H1 (cell line): Measurements from ENCODE around the gene VSNL1. TPM values are rescaled to one million over a fixed set of nuclear protein-coding genes. Genes with fewer than 3 reads are reported as not detected.

Source experiments
- CTCF ChIA-PET: fragments of 300-600 bp; sonication (Branson Sonifier 250); formaldehyde crosslinking; loops from one replicate; lab custom pipeline; 2021; ENCODE audit not compliant: partially characterized antibody; lab: Charles Lee
- POLR2A ChIA-PET: fragments of 300-600 bp; sonication (Branson Sonifier 250); formaldehyde crosslinking; loops from one replicate; lab custom pipeline; 2021; ENCODE audit warnings: inconsistent platforms; ENCODE audit not compliant: partially characterized antibody; lab: Charles Lee
- DNase-seq, 2 experiments: peaks; one replicate each; pipeline versions ENCODE4 v3.0.0 to v3.0.0-alpha.2; 2010 to 2022; ENCODE audit warnings: low spot score in 2 of 2, low read depth in 1 of 2, mixed read lengths in 1 of 2
- FAIRE-seq: peaks from 2 replicates; lab custom pipeline; 2011; peaks lifted over from hg19 to GRCh38; lab: Jason Lieb, UNC
- H2AFZ ChIP-seq: 2 replicates; pipeline ENCODE4 v1.8.1; 2012; ENCODE audit warnings: low read length, inconsistent platforms
- H2AK5ac ChIP-seq: 2 replicates; pipeline ENCODE4 v1.6.1; 2013; ENCODE audit warnings: low read depth, low read length
- H2BK120ac ChIP-seq: replicated peaks from 2 replicates; pipeline ENCODE3; 2013; ENCODE audit warnings: low read depth, low read length, inconsistent platforms
- H2BK12ac ChIP-seq: 2 replicates; pipeline ENCODE4 v1.6.1; 2013; ENCODE audit warnings: low read depth, low read length
- H2BK15ac ChIP-seq: 2 replicates; pipeline ENCODE4 v1.6.1; 2013; ENCODE audit warnings: low read length
- H2BK20ac ChIP-seq: 2 replicates; pipeline ENCODE4 v1.6.1; 2013; ENCODE audit warnings: low read length
- H2BK5ac ChIP-seq: 2 replicates; pipeline ENCODE4 v1.6.1; 2013; ENCODE audit warnings: low read depth, low read length
- H3K14ac ChIP-seq: 2 replicates; pipeline ENCODE4 v1.6.1; 2013; ENCODE audit warnings: inconsistent platforms; ENCODE audit not compliant: insufficient read length
- H3K18ac ChIP-seq: 2 replicates; pipeline ENCODE4 v1.6.1; 2013; ENCODE audit warnings: low read length; ENCODE audit errors: extremely low read depth
- H3K23ac ChIP-seq: 2 replicates; pipeline ENCODE4 v1.6.1; 2013; ENCODE audit warnings: inconsistent platforms; ENCODE audit not compliant: insufficient read length
- H3K23me2 ChIP-seq: 2 replicates; pipeline ENCODE4 v1.6.1; 2013; ENCODE audit warnings: low read depth, low read length
- H3K27ac ChIP-seq: 2 replicates; pipeline ENCODE4 v1.6.1; 2011; ENCODE audit warnings: low read depth, low read length, inconsistent platforms
- H3K27me3 ChIP-seq, 4 experiments: replicated peaks in 1 of 4; 1 replicate in 1 of 4; 2 replicates in 3 of 4; pipeline versions ENCODE4 v1.6.1 to v1.8.1; 2011 to 2013; ENCODE audit warnings: low read length in 3 of 4, mild to moderate bottlenecking in 3 of 4, inconsistent platforms in 2 of 4, mixed read lengths in 2 of 4, moderate library complexity in 1 of 4; ENCODE audit not compliant: control insufficient read depth in 3 of 4, insufficient read depth in 3 of 4; ENCODE audit errors: extremely low read depth in 1 of 4
- H3K36me3 ChIP-seq, 4 experiments: 2 replicates each; pipeline versions ENCODE4 v1.6.1 to v1.8.1; 2011 to 2013; ENCODE audit warnings: mild to moderate bottlenecking in 4 of 4, low read length in 3 of 4, moderate library complexity in 2 of 4, control low read depth in 1 of 4, inconsistent platforms in 1 of 4; ENCODE audit not compliant: insufficient read depth in 4 of 4, control insufficient read depth in 2 of 4
- H3K4ac ChIP-seq: replicated peaks from 2 replicates; pipeline ENCODE3; 2013; ENCODE audit warnings: low read length, low read depth, mixed read lengths, inconsistent platforms; ENCODE audit not compliant: insufficient read length
- H3K4me1 ChIP-seq, 4 experiments: replicated peaks in 1 of 4; 1 replicate in 1 of 4; 2 replicates in 3 of 4; pipeline versions ENCODE4 v1.6.1 to v1.8.1; 2011 to 2013; ENCODE audit warnings: low read length in 3 of 4, inconsistent platforms in 2 of 4, mixed read lengths in 1 of 4; ENCODE audit not compliant: insufficient read depth in 4 of 4, control insufficient read depth in 3 of 4
- H3K4me2 ChIP-seq, 2 experiments: 2 replicates each; pipeline versions ENCODE4 v1.6.1 to v1.8.1; 2011 to 2013; ENCODE audit warnings: low read depth in 2 of 2, low read length in 2 of 2, control low read depth in 1 of 2, inconsistent platforms in 1 of 2, mild to moderate bottlenecking in 1 of 2; ENCODE audit not compliant: insufficient read depth in 1 of 2
- H3K4me3 ChIP-seq, 4 experiments: fragments of 200-600, 300-600 bp in 1 of 4; sonication (generic), shearing (Covaris generic), sonication (Bioruptor Twin) in 1 of 4; 2 replicates each; pipeline versions ENCODE4 v1.5.1 to v1.8.1; 2011 to 2016; ENCODE audit warnings: low read length in 4 of 4, low read depth in 3 of 4, control low read depth in 2 of 4, inconsistent platforms in 2 of 4, mild to moderate bottlenecking in 2 of 4, mixed read lengths in 1 of 4, moderate library complexity in 1 of 4; ENCODE audit not compliant: insufficient read depth in 2 of 4; ENCODE audit errors: extremely low read depth in 1 of 4
- H3K56ac ChIP-seq: replicated peaks from 2 replicates; pipeline ENCODE3; 2013; ENCODE audit warnings: low read depth, mild to moderate bottlenecking, mixed read lengths, low read length, inconsistent platforms; ENCODE audit not compliant: insufficient read length
- H3K79me1 ChIP-seq: 2 replicates; pipeline ENCODE4 v1.6.1; 2013; ENCODE audit warnings: low read depth, low read length, control low read depth
- H3K79me2 ChIP-seq, 2 experiments: 2 replicates each; pipeline versions ENCODE4 v1.6.1 to v1.8.1; 2012 to 2013; ENCODE audit warnings: low read length in 2 of 2, mild to moderate bottlenecking in 2 of 2, inconsistent platforms in 1 of 2; ENCODE audit not compliant: insufficient read depth in 2 of 2, control insufficient read depth in 1 of 2
- H3K9ac ChIP-seq, 4 experiments: replicated peaks in 1 of 4; 1 replicate in 1 of 4; 2 replicates in 3 of 4; pipeline versions ENCODE4 v1.6.1 to v1.8.1; 2011 to 2013; ENCODE audit warnings: low read depth in 3 of 4, low read length in 3 of 4, control low read depth in 2 of 4, mild to moderate bottlenecking in 2 of 4, moderate library complexity in 2 of 4, inconsistent platforms in 1 of 4; ENCODE audit errors: extremely low read depth in 1 of 4
- H3K9me3 ChIP-seq, 2 experiments: 2 replicates each; pipeline versions ENCODE4 v1.6.1 to v1.8.1; 2012 to 2013; ENCODE audit warnings: mild to moderate bottlenecking in 2 of 2, moderate library complexity in 2 of 2, control low read depth in 1 of 2, inconsistent platforms in 1 of 2, low read depth in 1 of 2, low read length in 1 of 2, mixed read lengths in 1 of 2; ENCODE audit not compliant: insufficient read depth in 2 of 2
- H4K20me1 ChIP-seq, 2 experiments: replicated peaks in 1 of 2; 2 replicates each; pipeline versions ENCODE3 to v1.8.1; 2011 to 2013; ENCODE audit warnings: inconsistent platforms in 2 of 2, low read length in 2 of 2, mild to moderate bottlenecking in 1 of 2; ENCODE audit not compliant: insufficient read depth in 2 of 2, control insufficient read depth in 1 of 2
- H4K5ac ChIP-seq: 2 replicates; pipeline ENCODE4 v1.6.1; 2013; ENCODE audit warnings: low read length, low read depth, mixed read lengths, inconsistent platforms; ENCODE audit not compliant: insufficient read length
- H4K8ac ChIP-seq: 2 replicates; pipeline ENCODE4 v1.8.0; 2013; ENCODE audit warnings: mild to moderate bottlenecking, moderate library complexity, low read length, inconsistent platforms; ENCODE audit not compliant: insufficient read depth; ENCODE audit errors: extremely low read depth
- H4K91ac ChIP-seq: replicated peaks from 2 replicates; pipeline ENCODE3; 2013; ENCODE audit warnings: low read length, mixed read lengths, inconsistent platforms; ENCODE audit not compliant: insufficient read length
- CTCF ChIP-seq, 3 experiments: IDR thresholded peaks; 1 replicate in 2 of 3; 2 replicates in 1 of 3; pipeline versions ENCODE4 v1.5.1 to v1.6.1; 2011; ENCODE audit warnings: low read length in 3 of 3, mild to moderate bottlenecking in 3 of 3, inconsistent platforms in 2 of 3, low read depth in 1 of 3, moderate library complexity in 1 of 3; ENCODE audit not compliant: insufficient read depth in 1 of 3; ENCODE audit errors: control extremely low read depth in 1 of 3
- EP300 ChIP-seq, 2 experiments: IDR thresholded peaks; 1 replicate in 1 of 2; 2 replicates in 1 of 2; pipeline ENCODE4 v1.6.1; 2011 to 2012; ENCODE audit warnings: low read depth in 2 of 2, low read length in 2 of 2, mild to moderate bottlenecking in 2 of 2, borderline replicate concordance in 1 of 2, inconsistent platforms in 1 of 2, moderate library complexity in 1 of 2
- POLR2A ChIP-seq, 2 experiments: IDR thresholded peaks; 1 replicate in 1 of 2; 2 replicates in 1 of 2; pipeline ENCODE4 v1.6.1; 2011; ENCODE audit warnings: low read depth in 2 of 2, low read length in 2 of 2, mild to moderate bottlenecking in 2 of 2; ENCODE audit errors: control extremely low read depth in 1 of 2
- RAD21 ChIP-seq, 2 experiments: IDR thresholded peaks in 1 of 2; conservative IDR thresholded peaks in 1 of 2; 2 replicates each; pipeline ENCODE4 v1.6.1; 2011; ENCODE audit warnings: low read depth in 2 of 2, low read length in 2 of 2, improper control_type of control experiment in 1 of 2, inconsistent platforms in 1 of 2, mild to moderate bottlenecking in 1 of 2, moderate library complexity in 1 of 2
- WGBS, 2 experiments: shearing (Covaris generic) in 1 of 2; methylation state at CpG; one replicate each; pipeline versions ENCODE4 v1.1.6 to v1.1.7; 2013 to 2015; ENCODE audit warnings: low lambda C conversion rate in 2 of 2, mixed read lengths in 2 of 2, inconsistent platforms in 1 of 2, low coverage in 1 of 2, missing lambda C conversion rate in 1 of 2; ENCODE audit not compliant: insufficient replicate concordance in 2 of 2, insufficient coverage in 1 of 2, insufficient read length in 1 of 2; ENCODE audit errors: extremely low coverage in 1 of 2, missing lambda C conversion rate in 1 of 2; 5-methylcytosine and 5-hydroxymethylcytosine counted together
- polyA plus RNA-seq, 7 experiments: library from polyadenylated mRNA; depleted of rRNA in 3 of 7; stranded (reverse) in 5 of 7; unstranded in 2 of 7; fragments of >200 nt in 5 of 7; fragments of 200-250 nt in 2 of 7; gene quantifications; 1 replicate in 5 of 7; 2 replicates in 1 of 7; 4 replicates in 1 of 7; pipeline versions ENCODE4 v1.2.1 to v1.2.3, GENCODE V29; 2011 to 2013; ENCODE audit warnings: missing spikeins in 2 of 7, mixed read lengths in 2 of 7
- total RNA-seq: library from RNA; stranded (reverse); fragmentation: NEBNext Ultra II Directional; extraction: Animal tissue kit (Norgen Biotek cat#: 25700); gene quantifications from 2 replicates; pipeline ENCODE4 v1.2.1, GENCODE V29; 2021
- TF ChIP-seq, protein P1 (sequence below): IDR thresholded peaks from 2 replicates; pipeline ENCODE4 v1.6.1; 2011; ENCODE audit warnings: low read length, improper control_type of control experiment

VSNL1 gene
- total and polyA plus RNA-seq, 2 of the 8 experiments (the other 6 are each of a cell fraction or from before 2014, with no cell fraction given): 49.4 to 108 TPM

DNA sequence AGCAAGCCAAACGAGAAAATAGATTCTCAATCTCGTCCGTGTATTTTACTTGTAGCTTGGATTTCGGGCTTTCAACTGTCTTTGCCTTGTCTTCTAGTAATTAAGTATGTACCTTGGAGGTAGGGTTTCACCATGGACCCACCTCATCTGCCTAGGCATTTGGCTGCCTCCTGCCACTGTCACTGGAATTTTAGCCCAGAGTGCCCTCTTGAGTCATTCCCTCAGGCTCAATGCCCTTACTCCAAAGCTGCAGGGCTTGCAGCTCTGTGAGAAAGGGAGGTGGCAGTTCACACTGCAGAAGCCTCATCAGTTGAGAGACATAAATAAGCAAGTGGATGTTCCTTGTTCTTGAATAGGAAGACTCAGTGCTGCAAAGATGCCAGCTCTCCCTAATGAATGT lies 89.6 kb downstream of the VSNL1 start:
- FAIRE-seq (no peak), DNase-seq (no peak)
- ChIA-PET CTCF (interaction anchor here (0.7 to 3.8 kb wide), 4 partner anchors 14 to 1700 kb away, joined by 3 to 23 read pairs (median 5); no protein-coding TSS in a partner anchor), POLR2A (interaction anchor here (1.0 kb wide), 1 partner anchor 15 kb away, joined by 3 read pairs; no protein-coding TSS in a partner anchor)
- Histone ChIP-seq H3K79me2 (no peaks in the 10 kb centered on the region), H2BK5ac (no peak overlapping the region), H3K4me1 (peaks cover 0 to 6% (median 2%) of the 10 kb centered on the region in 4 experiments; a peak in 2 of 7 replicates), H4K91ac (no peak overlapping the region), H3K36me3 (no peaks in the 10 kb centered on the region; a peak in 1 of 8 replicates), H3K9ac (no peak overlapping the region), H2AFZ (no peak overlapping the region), H3K18ac (no peak overlapping the region), H3K23ac (no peak overlapping the region), H2BK120ac (no peak overlapping the region), H3K27me3 (no peaks in the 10 kb centered on the region), H4K5ac (no peak overlapping the region), H3K4me2 (no peak overlapping the region), H2BK20ac (no peak overlapping the region), H3K79me1 (peaks cover 2% of the 10 kb centered on the region), H3K9me3 (no peaks in the 10 kb centered on the region), H2BK12ac (no peak overlapping the region), H3K23me2 (no peaks in the 10 kb centered on the region), H3K27ac (no peak overlapping the region), H3K14ac (no peak overlapping the region), H3K4ac (no peak overlapping the region), H4K8ac (no peak overlapping the region), H2AK5ac (no peak overlapping the region), H3K4me3 (no peak overlapping the region), H4K20me1 (no peaks in the 10 kb centered on the region), H2BK15ac (no peak overlapping the region), H3K56ac (no peak overlapping the region)
- TF ChIP-seq, protein P1, sequence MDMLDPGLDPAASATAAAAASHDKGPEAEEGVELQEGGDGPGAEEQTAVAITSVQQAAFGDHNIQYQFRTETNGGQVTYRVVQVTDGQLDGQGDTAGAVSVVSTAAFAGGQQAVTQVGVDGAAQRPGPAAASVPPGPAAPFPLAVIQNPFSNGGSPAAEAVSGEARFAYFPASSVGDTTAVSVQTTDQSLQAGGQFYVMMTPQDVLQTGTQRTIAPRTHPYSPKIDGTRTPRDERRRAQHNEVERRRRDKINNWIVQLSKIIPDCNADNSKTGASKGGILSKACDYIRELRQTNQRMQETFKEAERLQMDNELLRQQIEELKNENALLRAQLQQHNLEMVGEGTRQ: no peak
- TF ChIP-seq POLR2A (IDR thresholded peaks at IDR 0.05; ENCODE audit: control extremely low read depth in 1 of 2, low read depth in 2 of 2, low read length in 2 of 2) (no peak), EP300 (IDR thresholded peaks at IDR 0.05; ENCODE audit: borderline replicate concordance in 1 of 2, low read depth in 2 of 2, low read length in 2 of 2) (no peak), RAD21 (IDR thresholded peaks at IDR 0.05 in 1 of 2, conservative IDR thresholded peaks at IDR 0.05 in 1 of 2; ENCODE audit: low read depth in 2 of 2, low read length in 2 of 2) (peak; percentile 24 to 38; a peak in 3 of 4 replicates), CTCF (IDR thresholded peaks at IDR 0.05; ENCODE audit: control extremely low read depth in 1 of 3, insufficient read depth in 1 of 3, low read depth in 1 of 3, low read length in 3 of 3) (peak in 1 of 3 experiments; percentile 3; a peak in 1 of 4 replicates)
- 94% methylated on average over 4 of the region's 4 CpGs; no CpG with 5 or more reads in 1 of the 2 experiments for WGBS, 2 experiments
